GM19395 (cell line): ENCODE measurements around the gene ZBTB42.
"Not testable (repeated sequence)": the region's sequence is repeated elsewhere in the genome, so short reads cannot be mapped to it uniquely, and the experiment has no call there.

Source experiments
- ATAC-seq: cut with Tn5 transposase; IDR thresholded peaks from one replicate; pipeline ENCODE4 v1.9.1; 2021; ENCODE audit warnings: mild to moderate bottlenecking, moderate library complexity; ENCODE audit not compliant: unreplicated experiment

Gene ZBTB42

GRCh38 chr14:104836171-104836935 lies 35.5 kb downstream of the ZBTB42 start:
- not testable (repeated sequence) for ATAC-seq

- ATAC-seq = no peak
These were observed 40.8 kb downstream of the ZBTB42 start for GRCh38 chr14:104841730-104842129.

GRCh38 chr14:104843006-104843405 lies 42.1 kb downstream of the ZBTB42 start:
- no peak for ATAC-seq

- ATAC-seq = no peak
These were observed 42.8 kb downstream of the ZBTB42 start for GRCh38 chr14:104843442-104844305.

- no peak for ATAC-seq
These were observed 43.6 kb downstream of the ZBTB42 start for GRCh38 chr14:104844306-104845032.

GRCh38 chr14:104845033-104845666 lies 44.2 kb downstream of the ZBTB42 start:
- no peak for ATAC-seq

- no peak for ATAC-seq
These were observed 45.0 kb downstream of the ZBTB42 start for GRCh38 chr14:104845834-104846441.

GRCh38 chr14:104852280-104852663 lies 51.4 kb downstream of the ZBTB42 start:
- no peak for ATAC-seq
